ENCODE measurements around the gene AP1AR. TPM values are rescaled to one million over a fixed set of nuclear protein-coding genes. Genes with fewer than 3 reads are reported as not detected.

Gene AP1AR
- total and polyA plus RNA-seq, 2 of the 8 experiments (the other 6 are each of a cell fraction or from before 2014, with no cell fraction given): 5.3 to 27.7 TPM

GRCh38 chr4:112230879-112231778 lies 458 bp upstream of the AP1AR start (continued):
- TF ChIP-seq CTCF (IDR thresholded peaks at IDR 0.05; ENCODE audit: control extremely low read depth in 1 of 3, insufficient read depth in 1 of 3, low read depth in 1 of 3, low read length in 3 of 3) (no peak), SIRT6 (IDR thresholded peaks at IDR 0.05; ENCODE audit: low read length) (no peak), CBX5 (IDR thresholded peaks at IDR 0.05; ENCODE audit: low read depth, low read length) (no peak), SP1 (IDR thresholded peaks at IDR 0.05; ENCODE audit: low read depth, low read length) (0 out of 2 replicates have a peak, but pooled peaks have one; percentile 44), KDM5A (IDR thresholded peaks at IDR 0.05; ENCODE audit: low read length) (no peak), SRF (IDR thresholded peaks at IDR 0.05; ENCODE audit: low read depth, low read length) (no peak), EZH2 (IDR thresholded peaks at IDR 0.05; ENCODE audit: low read depth, low read length, severe bottlenecking) (no peak), CHD2 (IDR thresholded peaks at IDR 0.05; ENCODE audit: low read length) (no peak), TAF7 (optimal IDR thresholded peaks at IDR 0.05; ENCODE audit: borderline replicate concordance, low read depth, low read length) (no peak), MAX (IDR thresholded peaks at IDR 0.05) (no peak), SIX5 (IDR thresholded peaks at IDR 0.05; ENCODE audit: low read depth, low read length) (no peak), SIN3A (conservative IDR thresholded peaks at IDR 0.05 in 1 of 2, IDR thresholded peaks at IDR 0.05 in 1 of 2; ENCODE audit: low read depth in 1 of 2, low read length in 2 of 2) (peak in 1 of 2 experiments; percentile 55; a peak in 1 of 4 replicates), RXRA (IDR thresholded peaks at IDR 0.05; ENCODE audit: insufficient read depth, low read depth, low read length) (no peak), KDM4A (IDR thresholded peaks at IDR 0.05; ENCODE audit: low read depth, low read length, severe bottlenecking) (peak; percentile 2), PHF8 (conservative IDR thresholded peaks at IDR 0.05; ENCODE audit: low read depth, low read length) (no peak; the same call in 1 of the 2 replicates), ATF2 (IDR thresholded peaks at IDR 0.05; ENCODE audit: low read length) (no peak), TBP (IDR thresholded peaks at IDR 0.05; ENCODE audit: low read depth, low read length) (peak; percentile 54; the same call in 1 of the 2 replicates), BRCA1 (IDR thresholded peaks at IDR 0.05; ENCODE audit: low read depth, low read length) (no peak), FOSL1 (IDR thresholded peaks at IDR 0.05; ENCODE audit: insufficient read depth, low read depth, low read length) (no peak)
